ENCODE measurements around the gene RALGDS. TPM values are rescaled to one million over a fixed set of nuclear protein-coding genes. Genes with fewer than 3 reads are reported as not detected.

Gene RALGDS
- total RNA-seq, 4 donors from 2014 or later = 21.1 to 47.0 (median 36.9) TPM

DNA sequence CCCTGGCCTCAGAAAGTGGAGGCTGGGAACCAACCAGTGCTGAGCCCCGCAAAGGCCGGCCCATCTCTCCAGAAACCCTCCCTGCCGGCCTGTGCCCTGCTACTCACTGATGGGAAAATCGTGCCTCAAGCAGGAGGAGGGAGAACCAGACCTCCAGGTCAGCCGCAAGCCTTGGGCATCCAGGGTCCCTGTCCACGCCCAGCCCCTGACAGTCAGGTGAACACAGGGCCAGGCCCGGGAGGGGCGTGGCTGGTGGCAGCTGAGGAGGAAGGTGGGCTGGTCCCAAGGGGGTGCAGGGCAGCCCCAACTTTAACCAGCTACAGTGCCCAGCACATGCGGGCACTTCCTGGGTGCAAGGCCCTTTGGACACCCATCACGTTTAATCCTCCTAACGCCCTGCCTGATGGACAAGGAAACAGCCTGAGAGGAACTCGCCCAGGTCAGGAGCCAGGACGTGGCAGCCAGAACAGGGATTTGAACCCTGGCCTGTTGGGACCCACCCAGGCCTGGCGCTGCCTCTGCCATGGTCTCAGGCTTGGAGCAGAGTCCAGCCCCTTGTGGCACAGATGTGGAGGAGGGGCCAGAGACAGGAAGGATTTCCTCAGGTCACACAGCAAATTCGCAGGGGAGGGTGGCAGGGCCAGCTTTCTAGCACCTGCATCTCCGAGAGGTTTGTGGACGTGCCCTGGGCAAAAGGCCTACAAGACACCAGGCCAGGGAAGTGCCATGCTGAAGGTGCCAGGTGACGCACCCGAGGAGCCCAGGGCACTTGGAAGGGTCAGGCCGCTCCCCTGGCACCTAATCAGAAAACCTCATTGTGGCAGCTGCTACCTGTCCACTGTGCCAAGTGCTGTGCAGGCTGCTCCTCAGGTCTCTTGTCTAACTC, 4.5 kb downstream of the RALGDS start:
- no peak for ATAC-seq
- Histone ChIP-seq H3K4me3 (no peak overlapping the region), H3K27me3 (no peaks in the 10 kb centered on the region), H3K36me3 (no peaks in the 10 kb centered on the region), H3K9me3 (no peaks in the 10 kb centered on the region), H3K4me1 (peaks cover 81 to 89% of the 10 kb centered on the region in 2 donors), H3K27ac (peak overlapping the region; percentile 85 to 98 (median 93))
- TF ChIP-seq POLR2A (IDR thresholded peaks at IDR 0.05) = no peak
- TF ChIP-seq, protein P1, sequence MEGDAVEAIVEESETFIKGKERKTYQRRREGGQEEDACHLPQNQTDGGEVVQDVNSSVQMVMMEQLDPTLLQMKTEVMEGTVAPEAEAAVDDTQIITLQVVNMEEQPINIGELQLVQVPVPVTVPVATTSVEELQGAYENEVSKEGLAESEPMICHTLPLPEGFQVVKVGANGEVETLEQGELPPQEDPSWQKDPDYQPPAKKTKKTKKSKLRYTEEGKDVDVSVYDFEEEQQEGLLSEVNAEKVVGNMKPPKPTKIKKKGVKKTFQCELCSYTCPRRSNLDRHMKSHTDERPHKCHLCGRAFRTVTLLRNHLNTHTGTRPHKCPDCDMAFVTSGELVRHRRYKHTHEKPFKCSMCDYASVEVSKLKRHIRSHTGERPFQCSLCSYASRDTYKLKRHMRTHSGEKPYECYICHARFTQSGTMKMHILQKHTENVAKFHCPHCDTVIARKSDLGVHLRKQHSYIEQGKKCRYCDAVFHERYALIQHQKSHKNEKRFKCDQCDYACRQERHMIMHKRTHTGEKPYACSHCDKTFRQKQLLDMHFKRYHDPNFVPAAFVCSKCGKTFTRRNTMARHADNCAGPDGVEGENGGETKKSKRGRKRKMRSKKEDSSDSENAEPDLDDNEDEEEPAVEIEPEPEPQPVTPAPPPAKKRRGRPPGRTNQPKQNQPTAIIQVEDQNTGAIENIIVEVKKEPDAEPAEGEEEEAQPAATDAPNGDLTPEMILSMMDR (IDR thresholded peaks at IDR 0.05 in 4 of 5, conservative IDR thresholded peaks at IDR 0.05 in 1 of 5) = no peak
- intact Hi-C loops (cut with DNase I; ENCODE audit: low total_unique reads) (no loop called here), in situ Hi-C loops (cut with MboI; ENCODE audit: low sequenced_read_pairs in 4 of 4) (no loop called here)
- peak; percentile 2 to 85 for DNase-seq

DNA sequence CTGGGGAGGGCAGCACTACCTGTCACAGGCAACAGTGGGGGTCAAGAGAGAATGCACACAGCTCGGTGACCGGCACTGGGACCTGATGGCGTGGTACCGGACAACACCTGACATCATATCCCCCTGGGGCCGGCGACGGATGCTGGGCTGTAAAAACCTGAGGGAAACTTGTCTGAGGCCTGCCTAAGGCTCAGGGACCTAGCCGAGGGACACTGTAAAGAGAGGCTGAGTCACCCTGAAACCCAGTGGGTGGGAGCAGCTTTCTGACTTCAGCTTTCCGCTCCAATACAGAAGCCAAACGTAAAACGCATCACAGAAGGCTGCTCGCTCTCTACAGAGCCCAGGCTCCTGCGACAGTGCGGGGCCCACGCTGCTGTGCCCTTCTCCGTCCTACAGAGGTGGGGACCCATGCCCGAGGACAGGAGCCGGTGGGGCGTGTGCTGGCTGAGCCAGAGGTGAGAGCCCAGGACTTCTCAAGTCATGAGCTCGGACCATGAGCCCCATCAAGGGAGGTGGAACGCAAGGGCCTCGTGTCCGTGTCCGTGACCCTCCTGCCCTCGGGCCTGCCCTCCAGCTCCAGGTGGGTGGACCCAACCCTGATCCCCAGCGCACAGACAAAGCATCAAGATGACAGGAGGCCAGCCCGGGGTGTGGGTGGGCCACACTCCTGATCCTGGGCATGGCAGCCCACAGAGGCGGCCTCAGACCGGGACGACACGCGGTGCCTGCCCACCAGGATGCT, 5.3 kb downstream of the RALGDS start:
- peaks cover 0 to 6% of the 10 kb centered on the region in 2 donors for H3K36me3 ChIP-seq
- no peak for ATAC-seq
- H3K9me3 ChIP-seq = no peaks in the 10 kb centered on the region
- peak in 1 of 2 donors; percentile 2 for DNase-seq
- TF ChIP-seq POLR2A (IDR thresholded peaks at IDR 0.05) = peak in 1 of 2 donors; percentile 13
- TF ChIP-seq, protein P1 (IDR thresholded peaks at IDR 0.05 in 4 of 5, conservative IDR thresholded peaks at IDR 0.05 in 1 of 5) = no peak
- no peaks in the 10 kb centered on the region for H3K27me3 ChIP-seq
- intact Hi-C loops (cut with DNase I; ENCODE audit: low total_unique reads) = no loop called here
- peak overlapping the region; percentile 85 to 98 (median 93) for H3K27ac ChIP-seq
- in situ Hi-C loops (cut with MboI; ENCODE audit: low sequenced_read_pairs in 4 of 4) = no loop called here
- peaks cover 81 to 85% of the 10 kb centered on the region in 2 donors for H3K4me1 ChIP-seq
- peak overlapping the region in 1 of 4 donors; percentile 4 for H3K4me3 ChIP-seq

DNA sequence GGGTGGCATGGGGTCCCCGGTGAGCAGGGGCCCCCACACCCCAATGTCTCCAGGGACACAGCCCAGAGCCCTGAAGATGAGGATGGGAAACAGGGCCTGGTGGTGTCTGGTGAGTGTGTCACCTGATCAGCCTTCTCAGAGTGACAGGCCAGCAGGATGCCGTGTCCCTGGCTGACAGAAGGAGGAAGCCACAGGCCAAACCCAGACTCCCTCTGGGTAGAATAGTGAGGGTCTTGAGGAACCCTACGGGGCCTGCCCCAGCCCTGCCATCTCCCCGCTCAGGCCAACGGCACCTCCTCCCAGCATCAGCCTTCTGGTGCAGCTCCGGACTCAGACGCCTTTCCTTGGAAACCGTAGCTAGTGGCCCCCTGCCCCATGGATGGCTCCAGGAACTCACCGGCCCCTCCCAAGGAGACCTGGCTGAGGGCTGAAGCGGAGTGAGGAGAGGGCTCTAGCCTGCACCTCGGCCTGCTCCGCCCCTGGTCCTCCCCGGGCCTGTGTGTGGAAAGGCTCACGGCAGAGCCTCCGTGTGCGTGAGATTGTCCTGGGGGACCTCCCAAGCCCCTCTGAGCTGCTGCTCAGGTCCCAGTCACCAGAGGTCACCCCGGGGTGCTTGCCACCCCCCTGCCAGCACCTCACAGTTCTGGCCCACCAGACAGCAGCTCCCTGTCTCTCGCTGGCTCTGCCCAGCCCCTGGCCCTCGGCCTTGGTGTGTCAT, 6.0 kb downstream of the RALGDS start:
- intact Hi-C loops (cut with DNase I; ENCODE audit: low total_unique reads) = loop anchor here (1.0 kb wide), 3 partner anchors 23 to 34 kb away; no protein-coding TSS in a partner anchor
- peaks cover 80 to 81% of the 10 kb centered on the region in 2 donors for H3K4me1 ChIP-seq
- peaks cover 0 to 13% of the 10 kb centered on the region in 2 donors for H3K36me3 ChIP-seq
- TF ChIP-seq, protein P1 (IDR thresholded peaks at IDR 0.05 in 4 of 5, conservative IDR thresholded peaks at IDR 0.05 in 1 of 5) = no peak
- no peak for TF ChIP-seq POLR2A (IDR thresholded peaks at IDR 0.05)
- in situ Hi-C loops (cut with MboI; ENCODE audit: low sequenced_read_pairs in 4 of 4) = no loop called here
- DNase-seq (peak; percentile 75 to 78), ATAC-seq (peak; percentile 58 to 70)
- peak overlapping the region in 3 of 4 donors; percentile 4 to 14 (median 10) for H3K4me3 ChIP-seq
- H3K27me3 ChIP-seq = no peaks in the 10 kb centered on the region
- H3K9me3 ChIP-seq = no peaks in the 10 kb centered on the region
- peak overlapping the region; percentile 85 to 98 (median 93) for H3K27ac ChIP-seq

Data from gastrocnemius medialis (tissue), 4 donors.